GM18951 (cell line): Measurements from ENCODE around the gene PCGF3.

Experiments
- POLR2A ChIP-seq: IDR thresholded peaks from 4 replicates; pipeline ENCODE4 v1.6.1; 2011; ENCODE audit warnings: mild to moderate bottlenecking; ENCODE audit not compliant: insufficient read length, insufficient read depth; ENCODE audit errors: extremely low read depth
- in situ Hi-C: fragments of 300-500 bp; cut with MboI; formaldehyde crosslinking; loops from one replicate; pipeline ENCODE4 v1.12.0; 2022; ENCODE audit warnings: low sequenced_read_pairs, mixed read lengths, inconsistent platforms; ENCODE audit not compliant: unreplicated experiment

PCGF3 gene

DNA sequence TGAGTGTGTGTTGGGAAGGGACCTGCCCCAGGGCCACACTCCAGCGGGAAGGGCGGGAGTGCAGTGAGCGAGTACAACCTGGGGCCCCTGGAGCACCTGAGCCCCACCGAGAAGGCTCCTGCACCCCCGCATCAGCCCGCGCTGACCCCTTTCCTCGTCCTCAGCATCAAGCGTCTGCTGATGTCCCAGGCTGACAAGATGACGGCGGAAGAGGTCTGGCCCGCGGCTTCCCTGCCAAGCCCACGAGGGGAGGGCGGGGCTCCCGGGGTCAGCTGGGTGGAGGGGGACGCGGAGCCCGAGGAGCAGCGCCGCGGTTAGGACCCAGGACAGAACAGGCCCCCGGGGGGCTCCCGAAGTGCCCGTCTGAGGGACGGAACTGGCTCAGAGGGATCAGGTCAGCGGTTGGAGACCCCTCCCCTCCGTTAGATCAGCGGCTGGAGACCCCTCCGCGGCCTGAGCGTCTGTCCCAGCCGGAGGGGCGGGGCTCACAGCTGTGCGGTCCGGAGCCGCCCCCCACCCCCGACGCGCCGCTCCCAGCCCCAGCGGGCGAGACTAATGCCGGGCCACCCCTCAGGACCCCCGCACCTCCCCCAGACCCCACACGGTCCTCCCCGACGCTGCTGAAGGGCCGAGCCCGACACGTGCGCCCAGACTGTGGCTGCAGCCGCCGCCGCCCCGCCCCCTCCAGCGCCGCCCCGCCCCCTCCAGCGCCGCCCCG, 24.5 kb upstream of the PCGF3 start:
- TF ChIP-seq POLR2A = no peak
- in situ Hi-C loops = no loop called here

- no peak for TF ChIP-seq POLR2A
- in situ Hi-C loops = no loop called here
Observed at GRCh38 chr4:681736-682451, 23.7 kb upstream of the PCGF3 start.

GRCh38 chr4:682490-683172, 23.0 kb upstream of the PCGF3 start:
- in situ Hi-C loops = no loop called here
- no peak for TF ChIP-seq POLR2A

GRCh38 chr4:683247-683897, 22.3 kb upstream of the PCGF3 start:
- in situ Hi-C loops = no loop called here
- no peak for TF ChIP-seq POLR2A

DNA sequence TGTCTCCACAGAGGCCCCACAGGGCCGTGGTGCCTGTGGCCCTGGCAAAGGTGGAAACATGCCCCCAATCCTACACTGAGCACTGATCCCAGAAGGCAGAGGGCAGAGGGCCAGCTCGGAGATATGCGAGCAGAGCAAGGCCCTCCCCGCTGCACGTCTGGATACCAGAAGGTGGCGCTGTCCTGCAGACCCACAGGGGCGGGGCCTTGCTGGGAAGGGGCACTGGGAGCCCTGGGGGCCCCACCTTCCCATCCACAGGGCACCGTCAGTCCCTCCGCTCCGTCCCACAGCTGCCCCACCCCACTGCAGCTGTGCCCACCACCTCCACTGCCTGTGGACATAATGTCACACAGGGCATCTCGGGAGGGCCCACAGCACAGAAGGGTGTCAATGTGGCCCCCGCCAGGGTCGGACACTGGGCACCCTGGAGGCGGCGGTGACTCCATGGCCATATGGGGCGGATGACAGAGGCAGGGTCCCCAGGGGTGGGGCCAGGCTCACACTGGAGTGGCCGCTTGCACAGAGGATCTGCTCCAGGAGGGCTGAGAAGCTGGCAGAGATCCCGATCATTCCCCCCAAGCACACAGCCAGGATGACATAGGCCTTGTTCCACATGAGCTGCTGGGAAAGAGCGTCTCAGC, 21.5 kb upstream of the PCGF3 start:
- no peak for TF ChIP-seq POLR2A
- in situ Hi-C loops = no loop called here

- in situ Hi-C loops = no loop called here
- no peak for TF ChIP-seq POLR2A
Observed at GRCh38 chr4:684623-685327, 20.9 kb upstream of the PCGF3 start.

DNA sequence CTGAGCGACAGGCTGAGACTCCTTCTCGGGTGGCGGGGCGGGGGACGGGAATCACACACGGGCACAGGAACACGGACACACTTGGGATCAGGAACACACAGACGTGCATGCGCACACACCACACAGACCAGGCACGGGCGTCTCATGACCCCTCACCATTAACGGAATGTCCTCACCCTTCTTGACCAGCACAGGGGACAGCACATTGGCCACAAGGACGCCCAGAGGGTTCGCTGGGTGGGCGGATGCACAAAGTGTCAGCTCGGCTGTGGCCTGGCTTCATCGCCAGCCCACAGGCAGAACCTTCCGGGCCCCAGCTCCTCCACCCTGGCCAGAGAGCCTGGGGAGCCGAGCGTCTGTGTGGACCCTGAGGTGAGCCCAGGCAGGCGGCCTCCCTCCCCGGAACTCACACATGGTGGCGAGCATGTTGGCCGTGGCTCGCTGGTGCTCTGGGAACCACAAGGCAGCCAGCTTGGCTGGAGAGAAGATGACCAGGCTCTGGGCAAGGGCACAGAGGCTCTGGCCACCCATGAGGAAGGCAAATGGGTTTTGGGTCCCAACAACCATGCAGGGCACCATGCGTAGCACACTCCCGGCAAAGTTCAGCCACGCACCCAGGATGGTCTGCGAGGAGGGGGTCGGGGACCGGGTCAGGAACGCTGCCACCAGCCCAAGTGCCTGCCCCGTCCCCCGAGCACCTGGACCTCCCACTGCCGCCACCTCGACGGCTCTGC, 19.8 kb upstream of the PCGF3 start:
- in situ Hi-C loops = no loop called here
- no peak for TF ChIP-seq POLR2A

DNA sequence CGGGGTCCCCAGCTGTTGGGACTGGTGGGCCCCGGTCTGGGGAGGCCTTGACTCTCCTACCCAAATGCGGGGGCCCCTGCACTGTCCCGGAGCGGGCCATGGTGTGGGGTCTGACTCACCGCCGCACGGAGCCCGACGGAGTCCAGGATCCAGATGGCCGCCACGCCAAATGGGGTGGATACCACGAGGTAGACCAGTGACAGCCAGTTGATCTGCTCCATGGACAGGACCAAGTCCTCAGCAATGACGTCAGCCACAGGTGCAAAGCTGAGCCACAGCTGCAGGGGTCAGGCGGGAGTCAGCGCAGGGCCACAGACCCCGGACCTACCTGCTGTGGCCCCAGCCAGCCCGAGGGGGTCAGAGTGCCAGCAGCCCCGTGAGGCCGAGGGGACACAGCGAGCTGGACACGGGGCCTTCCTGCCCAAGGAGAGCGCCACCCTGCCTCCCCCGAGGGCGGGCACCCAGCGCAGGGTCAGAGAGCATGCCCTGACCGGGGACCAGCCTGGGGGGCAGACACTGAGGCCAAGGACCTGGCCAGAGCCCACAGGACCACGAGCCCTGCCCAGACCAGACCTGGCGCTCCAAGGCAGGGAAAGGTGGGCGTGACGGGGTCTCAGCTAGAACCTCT, 19.1 kb upstream of the PCGF3 start:
- no peak for TF ChIP-seq POLR2A
- in situ Hi-C loops = no loop called here

- in situ Hi-C loops = no loop called here
- no peak for TF ChIP-seq POLR2A
Observed at GRCh38 chr4:687048-687970, 18.3 kb upstream of the PCGF3 start.

GRCh38 chr4:687971-688853, 17.4 kb upstream of the PCGF3 start:
- in situ Hi-C loops = no loop called here
- no peak for TF ChIP-seq POLR2A
